CD4-positive, alpha-beta T cell (primary cell): ENCODE data around the gene BATF3. TPM values are rescaled to one million over a fixed set of nuclear protein-coding genes. Genes with fewer than 3 reads are reported as not detected.

ENCODE experiments used
- ATAC-seq: fragments of 200-7000 bp; cut with Tn5 transposase; one replicate; pipeline ENCODE4 v1.10.0; 2022; ENCODE audit warnings: mild to moderate bottlenecking; ENCODE audit not compliant: poor library complexity
- CTCF ChIA-PET: fragments of 350-600 bp; sonication (Branson Sonifier 250); formaldehyde crosslinking; loops from one replicate; lab custom pipeline; 2021; ENCODE audit warnings: antibody characterized with exemption, inconsistent platforms; lab: Charles Lee
- POLR2A ChIA-PET: fragments of 350-600 bp; sonication (Branson Sonifier 250); formaldehyde crosslinking; loops from one replicate; lab custom pipeline; 2021; ENCODE audit warnings: antibody characterized with exemption, inconsistent platforms; lab: Charles Lee
- DNase-seq, 14 experiments: peaks; one replicate each; pipeline ENCODE4 v3.0.0-alpha.2; 2013 to 2020; ENCODE audit warnings: mixed read lengths in 2 of 14
- H3K27ac ChIP-seq, 2 donors: one replicate each; pipeline versions ENCODE4 v1.5.1 to v1.7.0; 2013; ENCODE audit warnings: low read length in 2 of 2, low read depth in 1 of 2, mild to moderate bottlenecking in 1 of 2
- H3K27me3 ChIP-seq, 2 experiments: 1 replicate in 1 of 2; 2 replicates in 1 of 2; pipeline versions ENCODE4 v1.6.1 to v1.7.0; 2013; ENCODE audit warnings: low read length in 2 of 2, control low read depth in 1 of 2, mild to moderate bottlenecking in 1 of 2, moderate library complexity in 1 of 2; ENCODE audit not compliant: insufficient read depth in 2 of 2, control insufficient read depth in 1 of 2
- H3K36me3 ChIP-seq: one replicate; pipeline ENCODE4 v1.6.1; 2013; ENCODE audit warnings: low read length, control low read depth; ENCODE audit not compliant: insufficient read depth
- H3K4me1 ChIP-seq: one replicate; pipeline ENCODE4 v1.6.1; 2013; ENCODE audit warnings: low read length, control low read depth; ENCODE audit not compliant: insufficient read depth
- H3K4me3 ChIP-seq: one replicate; pipeline ENCODE4 v1.5.1; 2013; ENCODE audit warnings: mild to moderate bottlenecking, low read length, moderate library complexity
- H3K9me3 ChIP-seq, 2 experiments: 1 replicate in 1 of 2; 2 replicates in 1 of 2; pipeline versions ENCODE4 v1.6.1 to v1.7.0; 2013; ENCODE audit warnings: low read length in 2 of 2, mild to moderate bottlenecking in 2 of 2, control low read depth in 1 of 2, moderate library complexity in 1 of 2; ENCODE audit not compliant: control insufficient read depth in 1 of 2, insufficient read depth in 1 of 2
- H3K27ac Mint-ChIP-seq: one replicate; pipeline ENCODE4 v1.8.0; 2020; ENCODE audit warnings: mixed read lengths
- H3K27me3 Mint-ChIP-seq: one replicate; pipeline ENCODE4 v1.8.0; 2021; ENCODE audit warnings: mixed read lengths
- H3K36me3 Mint-ChIP-seq: one replicate; pipeline ENCODE4 v1.8.0; 2021; ENCODE audit warnings: low read depth, mixed read lengths
- H3K4me1 Mint-ChIP-seq: one replicate; pipeline ENCODE4 v1.8.0; 2021; ENCODE audit warnings: low read depth, mixed read lengths
- H3K4me3 Mint-ChIP-seq: one replicate; pipeline ENCODE4 v1.8.0; 2020; ENCODE audit warnings: mild to moderate bottlenecking, mixed read lengths
- H3K9me3 Mint-ChIP-seq: one replicate; pipeline ENCODE4 v1.8.0; 2020; ENCODE audit warnings: mixed read lengths
- CTCF ChIP-seq: fragments of 200-600 bp; IDR thresholded peaks from one replicate; pipeline ENCODE4 v1.8.0; 2022; ENCODE audit warnings: antibody characterized with exemption, mild to moderate bottlenecking
- intact Hi-C, 2 experiments: fragments of 100-400 bp; cut with DNase I in 1 of 2; cut with micrococcal nuclease in 1 of 2; formaldehyde crosslinking; loops; one replicate each; pipeline versions ENCODE4 v1.15.1 to v1.9.0; 2023 to 2025; cut with DNase I, micrococcal nuclease
- total RNA-seq, 174 experiments: library from RNA in 2 of 174; stranded (reverse) in 2 of 174; gene quantifications; one replicate each; pipeline ENCODE4 v1.2.3 and lab custom pipeline; 2021 to 2026

Gene BATF3
- total RNA-seq, 2 experiments from 2014 or later = 0.92 to 1.2 TPM

- H3K27ac Mint-ChIP-seq = no peak overlapping the region
- DNase-seq (no peak), ATAC-seq (no peak)
- H3K27ac ChIP-seq = no peak overlapping the region
- no peaks in the 10 kb centered on the region for H3K36me3 ChIP-seq
- ChIA-PET CTCF (no interaction called here), POLR2A (no interaction called here)
- intact Hi-C loops = no loop called here
- no peaks in the 10 kb centered on the region for H3K36me3 Mint-ChIP-seq
- no peaks in the 10 kb centered on the region for H3K9me3 Mint-ChIP-seq
- peaks cover 9% of the 10 kb centered on the region for H3K27me3 Mint-ChIP-seq
- H3K4me3 Mint-ChIP-seq = no peak overlapping the region
- no peak for TF ChIP-seq CTCF
- H3K4me1 ChIP-seq = no peaks in the 10 kb centered on the region
- H3K9me3 ChIP-seq = no peaks in the 10 kb centered on the region
- H3K4me1 Mint-ChIP-seq = no peaks in the 10 kb centered on the region
- H3K27me3 ChIP-seq = no peaks in the 10 kb centered on the region
- no peak overlapping the region for H3K4me3 ChIP-seq
These were observed 50.6 kb downstream of the BATF3 start for GRCh38 chr1:212649020-212649419.

- ATAC-seq (no peak), DNase-seq (no peak)
- CTCF ChIA-PET = interaction anchor here (1.5 kb wide), 1 partner anchor 171 kb away, joined by 5 read pairs; no protein-coding TSS in a partner anchor
- H3K9me3 ChIP-seq = no peaks in the 10 kb centered on the region
- no peaks in the 10 kb centered on the region for H3K4me1 Mint-ChIP-seq
- TF ChIP-seq CTCF = no peak
- peaks cover 9% of the 10 kb centered on the region for H3K27me3 Mint-ChIP-seq
- H3K4me3 Mint-ChIP-seq = no peak overlapping the region
- no peak overlapping the region for H3K27ac ChIP-seq
- no peaks in the 10 kb centered on the region for H3K36me3 Mint-ChIP-seq
- intact Hi-C loops = no loop called here
- no peaks in the 10 kb centered on the region for H3K9me3 Mint-ChIP-seq
- no peaks in the 10 kb centered on the region for H3K4me1 ChIP-seq
- no peak overlapping the region for H3K4me3 ChIP-seq
- POLR2A ChIA-PET = no interaction called here
- H3K27ac Mint-ChIP-seq = no peak overlapping the region
- H3K36me3 ChIP-seq = no peaks in the 10 kb centered on the region
- no peaks in the 10 kb centered on the region for H3K27me3 ChIP-seq
These were observed 51.2 kb downstream of the BATF3 start for GRCh38 chr1:212648431-212648830.

- peaks cover 5% of the 10 kb centered on the region for H3K27me3 Mint-ChIP-seq
- ChIA-PET CTCF (no interaction called here), POLR2A (no interaction called here)
- no peak overlapping the region for H3K4me3 Mint-ChIP-seq
- Histone ChIP-seq H3K4me3 (no peak overlapping the region), H3K27me3 (no peaks in the 10 kb centered on the region), H3K27ac (no peak overlapping the region), H3K4me1 (no peaks in the 10 kb centered on the region), H3K36me3 (no peaks in the 10 kb centered on the region), H3K9me3 (no peaks in the 10 kb centered on the region)
- intact Hi-C loops = no loop called here
- DNase-seq (no peak), ATAC-seq (no peak)
- H3K36me3 Mint-ChIP-seq = no peaks in the 10 kb centered on the region
- no peak overlapping the region for H3K27ac Mint-ChIP-seq
- H3K9me3 Mint-ChIP-seq = no peaks in the 10 kb centered on the region
- TF ChIP-seq CTCF = no peak
- no peaks in the 10 kb centered on the region for H3K4me1 Mint-ChIP-seq
These were observed 52.6 kb downstream of the BATF3 start for GRCh38 chr1:212647004-212647403.
